Activated CD8-positive, alpha-beta T cell treated with anti-CD3 and anti-CD28 coated beads, Interleukin-2, amount 10 ng/mL, durations not matched to agents 7 days and 5 days (primary cell): ENCODE results near the gene NYAP1. TPM values are rescaled to one million over a fixed set of nuclear protein-coding genes. Genes with fewer than 3 reads are reported as not detected.

Experiments
- ATAC-seq: fragments of 150-1000 bp; cut with Tn5 transposase; one replicate; pipeline ENCODE4 v1.10.0; 2021; ENCODE audit warnings: moderate library complexity
- CTCF ChIA-PET: fragments of 350-600 bp; sonication (Branson Sonifier 250); formaldehyde crosslinking; loops from one replicate; lab custom pipeline; 2021; ENCODE audit warnings: antibody characterized with exemption; lab: Charles Lee
- POLR2A ChIA-PET: fragments of 350-600 bp; sonication (Branson Sonifier 250); formaldehyde crosslinking; loops from one replicate; lab custom pipeline; 2021; ENCODE audit warnings: antibody characterized with exemption; lab: Charles Lee
- DNase-seq: peaks from one replicate; pipeline ENCODE4 v3.0.0-alpha.2; 2020
- H3K27ac Mint-ChIP-seq: one replicate; pipeline ENCODE4 v1.8.0; 2021; ENCODE audit warnings: mild to moderate bottlenecking, mixed read lengths
- H3K27me3 Mint-ChIP-seq: one replicate; pipeline ENCODE4 v1.8.0; 2021; ENCODE audit warnings: low read depth, mixed read lengths
- H3K36me3 Mint-ChIP-seq: one replicate; pipeline ENCODE4 v1.8.0; 2021; ENCODE audit warnings: low read depth, mixed read lengths
- H3K4me1 Mint-ChIP-seq: one replicate; pipeline ENCODE4 v1.8.0; 2021; ENCODE audit warnings: low read depth, mixed read lengths
- H3K4me3 Mint-ChIP-seq: one replicate; pipeline ENCODE4 v1.8.0; 2021; ENCODE audit warnings: mild to moderate bottlenecking, mixed read lengths
- H3K9me3 Mint-ChIP-seq: one replicate; pipeline ENCODE4 v1.8.0; 2022; ENCODE audit warnings: mixed read lengths; ENCODE audit not compliant: insufficient read depth
- total RNA-seq, 2 experiments: library from RNA; stranded (reverse); gene quantifications; one replicate each; pipeline ENCODE4 v1.2.3, GENCODE V29; 2021

NYAP1 gene
- total RNA-seq, 2 experiments from 2014 or later, result 0.23 TPM; not detected in 1

- Mint-ChIP-seq H3K4me1 (peaks cover 2% of the 10 kb centered on the region), H3K27me3 (no peaks in the 10 kb centered on the region), H3K4me3 (no peak within 1 kb of the TSS), H3K36me3 (peaks cover 32% of the 10 kb centered on the region), H3K27ac (no peak within 1 kb of the TSS), H3K9me3 (no peaks in the 10 kb centered on the region)
- POLR2A ChIA-PET, result interaction anchor here (1.0 kb wide), 1 partner anchor 10 kb away, joined by 3 read pairs; no protein-coding TSS in a partner anchor
- CTCF ChIA-PET, result interaction anchor here (1.0 to 2.2 kb wide), 2 partner anchors 13 to 96 kb away, joined by 3 to 7 read pairs; no protein-coding TSS in a partner anchor
- ATAC-seq (no peak), DNase-seq (no peak)
These were observed 19.5 kb upstream of the NYAP1 start, which contains the start of gene SPACDR for GRCh38 chr7:100464210-100464660. Gene SPACDR (minus strand): TSS chr7:100464260. CDS start chr7:100464025, 235 bp downstream.

- H3K27ac Mint-ChIP-seq, result no peak overlapping the region
- DNase-seq (no peak), ATAC-seq (no peak)
- ChIA-PET POLR2A (interaction anchor here (1.0 to 1.3 kb wide), 2 partner anchors 9 to 11 kb away, joined by 3 read pairs; no protein-coding TSS in a partner anchor), CTCF (interaction anchor here (1.0 to 2.2 kb wide), 4 partner anchors 14 to 96 kb away, joined by 3 to 7 read pairs (median 4); no protein-coding TSS in a partner anchor)
- peaks cover 30% of the 10 kb centered on the region for H3K36me3 Mint-ChIP-seq
- no peaks in the 10 kb centered on the region for H3K27me3 Mint-ChIP-seq
- no peaks in the 10 kb centered on the region for H3K9me3 Mint-ChIP-seq
- peaks cover 3% of the 10 kb centered on the region for H3K4me1 Mint-ChIP-seq
- no peak overlapping the region for H3K4me3 Mint-ChIP-seq
These were observed 18.9 kb upstream of the NYAP1 start for GRCh38 chr7:100464791-100465190.

GRCh38 chr7:100465299-100465698 lies 18.4 kb upstream of the NYAP1 start:
- no peak for ATAC-seq
- Mint-ChIP-seq H3K27me3 (no peaks in the 10 kb centered on the region), H3K36me3 (peaks cover 34% of the 10 kb centered on the region), H3K27ac (no peak overlapping the region), H3K4me3 (no peak overlapping the region), H3K4me1 (peaks cover 3% of the 10 kb centered on the region), H3K9me3 (no peaks in the 10 kb centered on the region)
- CTCF ChIA-PET, result interaction anchor here (0.9 to 2.2 kb wide), 5 partner anchors 15 to 98 kb away, joined by 3 to 7 read pairs (median 5); no protein-coding TSS in a partner anchor
- no peak for DNase-seq
- POLR2A ChIA-PET, result interaction anchor here (1.3 kb wide), 1 partner anchor 10 kb away, joined by 3 read pairs; no protein-coding TSS in a partner anchor

- no peaks in the 10 kb centered on the region for H3K9me3 Mint-ChIP-seq
- no peak overlapping the region for H3K27ac Mint-ChIP-seq
- ChIA-PET POLR2A (interaction anchor here (1.3 kb wide), 1 partner anchor 10 kb away, joined by 3 read pairs; no protein-coding TSS in a partner anchor), CTCF (interaction anchor here (0.9 to 2.2 kb wide), 4 partner anchors 17 to 98 kb away, joined by 4 to 7 read pairs (median 6); no protein-coding TSS in a partner anchor)
- peaks cover 3% of the 10 kb centered on the region for H3K4me1 Mint-ChIP-seq
- no peak for DNase-seq
- H3K27me3 Mint-ChIP-seq, result no peaks in the 10 kb centered on the region
- peaks cover 37% of the 10 kb centered on the region for H3K36me3 Mint-ChIP-seq
- no peak overlapping the region for H3K4me3 Mint-ChIP-seq
- ATAC-seq, result no peak
These were observed 17.9 kb upstream of the NYAP1 start for GRCh38 chr7:100465702-100466311.

GRCh38 chr7:100466653-100467605 lies 16.8 kb upstream of the NYAP1 start:
- ChIA-PET CTCF (interaction anchor here (4.9 kb wide), 1 partner anchor 92 kb away, joined by 47 read pairs; no protein-coding TSS in a partner anchor), POLR2A (no interaction called here)
- no peaks in the 10 kb centered on the region for H3K27me3 Mint-ChIP-seq
- no peak overlapping the region for H3K4me3 Mint-ChIP-seq
- peaks cover 31% of the 10 kb centered on the region for H3K36me3 Mint-ChIP-seq
- DNase-seq (no peak), ATAC-seq (no peak)
- H3K27ac Mint-ChIP-seq, result no peak overlapping the region
- no peaks in the 10 kb centered on the region for H3K9me3 Mint-ChIP-seq
- H3K4me1 Mint-ChIP-seq, result peaks cover 5% of the 10 kb centered on the region

GRCh38 chr7:100467638-100468373 lies 15.9 kb upstream of the NYAP1 start:
- no peak overlapping the region for H3K4me3 Mint-ChIP-seq
- ChIA-PET CTCF (interaction anchor here (2.2 to 4.9 kb wide), 2 partner anchors 12 to 91 kb away, joined by 18 to 47 read pairs; no protein-coding TSS in a partner anchor), POLR2A (interaction anchor here (0.6 kb wide), 1 partner anchor 27 kb away, joined by 3 read pairs; no protein-coding TSS in a partner anchor)
- no peaks in the 10 kb centered on the region for H3K9me3 Mint-ChIP-seq
- H3K4me1 Mint-ChIP-seq, result peaks cover 7% of the 10 kb centered on the region
- DNase-seq (no peak), ATAC-seq (no peak)
- no peak overlapping the region for H3K27ac Mint-ChIP-seq
- peaks cover 34% of the 10 kb centered on the region for H3K36me3 Mint-ChIP-seq
- no peaks in the 10 kb centered on the region for H3K27me3 Mint-ChIP-seq

GRCh38 chr7:100469227-100470044 lies 14.3 kb upstream of the NYAP1 start:
- Mint-ChIP-seq H3K9me3 (no peaks in the 10 kb centered on the region), H3K27ac (peak overlapping the region; percentile 39), H3K4me1 (peaks cover 21% of the 10 kb centered on the region), H3K27me3 (no peaks in the 10 kb centered on the region), H3K4me3 (no peak overlapping the region), H3K36me3 (peaks cover 44% of the 10 kb centered on the region)
- ATAC-seq (peak; percentile 85), DNase-seq (peak; percentile 86)
- CTCF ChIA-PET, result interaction anchor here (0.7 to 4.9 kb wide), 15 partner anchors 9 to 383 kb away, joined by 3 to 47 read pairs (median 5); partner anchors contain the start of genes FBXO24, SLC12A9 and TSC22D4
- POLR2A ChIA-PET, result interaction anchor here (2.1 kb wide), 1 partner anchor 90 kb away, joined by 5 read pairs; no protein-coding TSS in a partner anchor

- Mint-ChIP-seq H3K4me1 (peaks cover 32% of the 10 kb centered on the region), H3K27ac (peak overlapping the region; percentile 34), H3K36me3 (peaks cover 54% of the 10 kb centered on the region), H3K27me3 (no peaks in the 10 kb centered on the region), H3K9me3 (no peaks in the 10 kb centered on the region), H3K4me3 (no peak overlapping the region)
- CTCF ChIA-PET, result interaction anchor here (0.8 to 4.9 kb wide), 4 partner anchors 9 to 255 kb away, joined by 3 to 47 read pairs (median 16); partner anchors contain the start of gene TSC22D4
- POLR2A ChIA-PET, result no interaction called here
- no peak for ATAC-seq
- no peak for DNase-seq
These were observed 12.7 kb upstream of the NYAP1 start for GRCh38 chr7:100471021-100471420.

- ATAC-seq (no peak), DNase-seq (no peak)
- H3K27me3 Mint-ChIP-seq, result no peaks in the 10 kb centered on the region
- H3K9me3 Mint-ChIP-seq, result no peaks in the 10 kb centered on the region
- ChIA-PET CTCF (interaction anchor here (3.4 kb wide), 1 partner anchor 10 kb away, joined by 19 read pairs; no protein-coding TSS in a partner anchor), POLR2A (no interaction called here)
- H3K4me1 Mint-ChIP-seq, result peaks cover 41% of the 10 kb centered on the region
- H3K27ac Mint-ChIP-seq, result no peak overlapping the region
- peaks cover 58% of the 10 kb centered on the region for H3K36me3 Mint-ChIP-seq
- H3K4me3 Mint-ChIP-seq, result no peak overlapping the region
These were observed 11.4 kb upstream of the NYAP1 start for GRCh38 chr7:100472121-100472851.
